Ovary (tissue), 9 donors: Measurements from ENCODE around the gene CGNL1. TPM values are rescaled to one million over a fixed set of nuclear protein-coding genes. Genes with fewer than 3 reads are reported as not detected.

Experiments used
- DNase-seq, 5 donors: peaks; one replicate each; pipeline ENCODE4 v3.0.0-alpha.2; 2019 to 2020
- H3K27ac ChIP-seq, 2 donors: fragments of 200-600 bp; one replicate each; pipeline versions ENCODE4 v1.5.1 to v1.8.0; 2019 to 2022
- H3K27me3 ChIP-seq: fragments of 200-600 bp; one replicate; pipeline ENCODE4 v1.8.0; 2022
- H3K36me3 ChIP-seq: fragments of 200-600 bp; sonication (generic); one replicate; pipeline ENCODE4 v1.5.1; 2019
- H3K4me1 ChIP-seq: one replicate; pipeline ENCODE4 v1.8.1; 2013; ENCODE audit warnings: mild to moderate bottlenecking, moderate library complexity; ENCODE audit not compliant: insufficient read depth
- H3K4me3 ChIP-seq: fragments of 200-600 bp; sonication (generic); one replicate; pipeline ENCODE4 v1.5.1; 2017
- H3K9me3 ChIP-seq, 2 donors: fragments of 200-600 bp in 1 of 2; sonication (generic) in 1 of 2; one replicate each; pipeline versions ENCODE4 v1.5.1 to v1.8.1; 2013 to 2019; ENCODE audit warnings: mild to moderate bottlenecking in 1 of 2, moderate library complexity in 1 of 2
- EP300 ChIP-seq: sonication (generic); formaldehyde crosslinking; IDR thresholded peaks from one replicate; pipeline ENCODE4 v1.6.1; 2017; ENCODE audit warnings: antibody characterized with exemption
- POLR2A ChIP-seq: fragments of 450-650 bp; IDR thresholded peaks from one replicate; pipeline ENCODE4 v1.6.1; 2017; ENCODE audit warnings: antibody characterized with exemption, mild to moderate bottlenecking, moderate library complexity
- WGBS, 3 donors: extraction: QIAGEN DNeasy Blood & Tissue Kit in 1 of 3; methylation state at CpG; one replicate each; pipeline versions ENCODE4 v1.1.5 to v1.1.7; 2013 to 2017; 5-methylcytosine and 5-hydroxymethylcytosine counted together
- intact Hi-C, 4 donors: fragments of 100-400 bp; cut with DNase I; formaldehyde crosslinking; loops; one replicate each; pipeline versions ENCODE4 v1.11.0 to v1.15.1; 2022 to 2023
- polyA plus RNA-seq, 2 donors: library from polyadenylated mRNA; stranded (reverse); fragments of 200-250 nt in 1 of 2; fragments of 350-450 nt in 1 of 2; fragmentation: Illumina TruSeq in 1 of 2; extraction: RNeasy Lipid Tissue Mini Kit (QIAGEN cat#74804) in 1 of 2; gene quantifications; one replicate each; pipeline ENCODE4 v1.2.3, GENCODE V29; 2013 to 2014
- total RNA-seq, 7 donors: library from RNA; depleted of rRNA in 2 of 7; stranded (reverse); fragments of >200 nt in 2 of 7; fragmentation: NEBNext Ultra II Directional in 3 of 7; extraction: Animal tissue kit (Norgen Biotek cat#: 25700) in 3 of 7; gene quantifications; one replicate each; pipeline versions ENCODE4 v1.1.0 to v1.2.4, GENCODE V29; 2016 to 2023
- TF ChIP-seq, protein P1 (sequence below), 3 donors: fragments of 450-650 bp in 2 of 3; fragments of 200-600 bp in 1 of 3; IDR thresholded peaks; one replicate each; pipeline versions ENCODE4 v1.5.1 to v1.8.0; 2016 to 2022; ENCODE audit warnings: antibody characterized with exemption in 3 of 3, mild to moderate bottlenecking in 1 of 3
- donor health status: DM: no; HTN: no; CAD: no; lungs with moderate emphysema.
- donor health status: DM: no; HTN: no; CAD: no.
- donor health status: Bipolar disorder and iron deficiency.
- donor health status: DM: yes; HTN: yes; CAD: no.
- donor health status: DM: no; HTN: no; CAD: no.
- donor health status: DM: yes; HTN: yes; CAD: no.

Gene CGNL1
- total and polyA plus RNA-seq, 9 donors: 7.8 to 26.1 (median 13.6) TPM

DNA sequence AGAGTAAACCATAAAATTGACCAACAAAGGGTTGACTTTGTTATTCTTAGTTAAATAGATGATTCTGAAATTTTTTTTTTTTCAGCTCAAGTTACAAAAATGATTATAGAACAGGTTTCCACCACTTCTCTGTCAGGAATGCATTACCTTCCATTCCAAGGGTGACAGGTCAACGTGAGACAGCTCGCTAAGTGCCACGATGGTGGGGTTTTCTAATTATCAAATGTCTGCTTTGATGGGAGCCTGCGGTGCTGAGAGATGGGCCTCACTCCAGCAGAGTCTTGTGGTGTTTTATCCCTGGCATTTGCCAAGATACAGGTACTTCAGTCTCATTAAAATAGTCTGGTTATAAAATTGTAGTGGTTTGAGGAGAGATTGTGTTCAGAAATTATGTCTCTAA, 80.3 kb downstream of the CGNL1 start:
- TF ChIP-seq POLR2A (no peak), EP300 (no peak)
- TF ChIP-seq, protein P1, sequence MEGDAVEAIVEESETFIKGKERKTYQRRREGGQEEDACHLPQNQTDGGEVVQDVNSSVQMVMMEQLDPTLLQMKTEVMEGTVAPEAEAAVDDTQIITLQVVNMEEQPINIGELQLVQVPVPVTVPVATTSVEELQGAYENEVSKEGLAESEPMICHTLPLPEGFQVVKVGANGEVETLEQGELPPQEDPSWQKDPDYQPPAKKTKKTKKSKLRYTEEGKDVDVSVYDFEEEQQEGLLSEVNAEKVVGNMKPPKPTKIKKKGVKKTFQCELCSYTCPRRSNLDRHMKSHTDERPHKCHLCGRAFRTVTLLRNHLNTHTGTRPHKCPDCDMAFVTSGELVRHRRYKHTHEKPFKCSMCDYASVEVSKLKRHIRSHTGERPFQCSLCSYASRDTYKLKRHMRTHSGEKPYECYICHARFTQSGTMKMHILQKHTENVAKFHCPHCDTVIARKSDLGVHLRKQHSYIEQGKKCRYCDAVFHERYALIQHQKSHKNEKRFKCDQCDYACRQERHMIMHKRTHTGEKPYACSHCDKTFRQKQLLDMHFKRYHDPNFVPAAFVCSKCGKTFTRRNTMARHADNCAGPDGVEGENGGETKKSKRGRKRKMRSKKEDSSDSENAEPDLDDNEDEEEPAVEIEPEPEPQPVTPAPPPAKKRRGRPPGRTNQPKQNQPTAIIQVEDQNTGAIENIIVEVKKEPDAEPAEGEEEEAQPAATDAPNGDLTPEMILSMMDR (IDR thresholded peaks at IDR 0.05): no peak
- H3K27me3 ChIP-seq: no peaks in the 10 kb centered on the region
- H3K9me3 ChIP-seq: no peaks in the 10 kb centered on the region
- 86 to 89% (median 87%) methylated on average over 4 of the region's 4 CpGs for WGBS, 3 donors
- H3K36me3 ChIP-seq: no peaks in the 10 kb centered on the region
- H3K4me1 ChIP-seq: no peaks in the 10 kb centered on the region
- no peak overlapping the region for H3K4me3 ChIP-seq
- DNase-seq: no peak
- intact Hi-C loops: no loop called here
- no peak overlapping the region for H3K27ac ChIP-seq

DNA sequence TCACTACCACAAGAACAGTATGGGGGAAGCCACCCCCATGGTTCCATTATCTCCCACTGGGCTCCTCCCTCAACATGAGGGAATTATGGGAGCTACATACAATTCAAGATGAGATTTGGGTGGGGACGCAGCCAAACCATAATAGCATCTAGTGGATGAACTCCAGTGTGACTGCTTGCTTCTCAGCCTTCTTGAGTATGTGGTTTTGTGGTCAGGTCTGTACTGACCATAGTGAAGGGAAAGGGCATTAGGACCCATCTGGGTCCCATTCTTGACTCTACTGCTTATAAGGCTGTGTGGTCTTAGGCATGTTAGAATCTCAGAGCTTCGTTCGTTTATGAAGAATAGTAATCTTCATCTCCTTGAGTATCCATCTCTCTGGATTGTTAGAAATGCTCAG, 81.4 kb downstream of the CGNL1 start:
- intact Hi-C loops: no loop called here
- H3K9me3 ChIP-seq: no peaks in the 10 kb centered on the region
- no peak overlapping the region for H3K4me3 ChIP-seq
- no peak for DNase-seq
- no peaks in the 10 kb centered on the region for H3K27me3 ChIP-seq
- whole genome bisulfite sequencing, 3 donors: 59 to 62% (median 60%) methylated on average over 3 of the region's 3 CpGs
- H3K4me1 ChIP-seq: no peaks in the 10 kb centered on the region
- TF ChIP-seq POLR2A (no peak), EP300 (no peak)
- TF ChIP-seq, protein P1 (IDR thresholded peaks at IDR 0.05): no peak
- H3K27ac ChIP-seq: no peak overlapping the region
- no peaks in the 10 kb centered on the region for H3K36me3 ChIP-seq

DNA sequence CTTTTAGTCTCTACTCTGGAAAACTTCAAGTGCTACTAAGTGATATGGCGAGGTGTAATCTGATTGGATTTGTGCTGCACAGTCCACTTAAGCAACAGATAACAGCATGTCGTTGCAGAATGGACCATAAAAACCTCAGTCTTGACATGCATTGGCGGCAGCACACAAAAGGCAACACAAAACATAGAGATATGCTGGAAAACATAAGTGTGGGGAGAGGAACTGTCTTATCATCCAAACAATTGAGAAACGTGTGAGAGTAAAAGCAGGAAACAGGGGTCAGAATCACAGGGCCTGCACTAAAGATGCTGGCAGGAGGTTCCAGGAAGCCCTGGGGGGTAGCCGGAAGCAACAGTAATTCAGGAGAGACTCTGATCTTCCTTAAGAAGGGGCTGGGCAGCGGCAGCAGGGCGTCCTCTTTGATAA, 82.1 kb downstream of the CGNL1 start:
- no peak for DNase-seq
- Histone ChIP-seq H3K4me1 (no peaks in the 10 kb centered on the region), H3K4me3 (no peak overlapping the region), H3K27me3 (no peaks in the 10 kb centered on the region), H3K36me3 (no peaks in the 10 kb centered on the region), H3K9me3 (no peaks in the 10 kb centered on the region), H3K27ac (no peak overlapping the region)
- WGBS, 3 donors: 29 to 45% (median 31%) methylated on average over 7 of the region's 7 CpGs
- no peak for TF ChIP-seq EP300
- TF ChIP-seq, protein P1 (IDR thresholded peaks at IDR 0.05): no peak
- TF ChIP-seq POLR2A: no peak
- intact Hi-C loops: no loop called here

DNA sequence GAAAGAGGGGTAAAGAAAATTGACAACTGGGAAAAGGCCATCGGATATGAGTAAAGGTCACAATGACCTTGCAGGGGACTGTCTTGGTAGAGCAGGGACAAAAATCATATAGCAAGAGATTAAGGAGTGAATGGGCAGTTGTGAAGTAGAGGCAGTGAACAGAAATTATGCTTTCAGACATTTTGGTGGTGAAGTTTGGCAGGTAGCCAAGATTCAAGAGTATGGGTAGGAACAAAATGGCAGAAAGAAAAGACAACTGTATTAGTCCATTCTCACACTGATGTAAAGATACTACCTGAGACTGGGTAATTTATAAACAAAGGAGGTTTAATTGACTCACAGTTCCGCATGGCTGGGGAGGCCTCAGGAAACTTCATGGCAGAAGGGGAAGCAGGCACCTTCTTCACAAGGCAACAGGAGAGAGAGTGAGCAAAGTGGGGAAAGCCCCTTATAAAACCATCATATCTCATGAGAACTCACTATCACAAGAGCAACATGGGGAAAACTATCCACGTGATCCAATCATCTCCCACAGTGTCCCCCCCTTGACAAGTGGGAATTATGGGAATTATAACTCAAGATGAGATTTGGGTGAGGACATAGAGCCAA, 84.0 kb downstream of the CGNL1 start:
- Histone ChIP-seq H3K36me3 (no peaks in the 10 kb centered on the region), H3K4me1 (no peaks in the 10 kb centered on the region), H3K27ac (no peak overlapping the region), H3K9me3 (no peaks in the 10 kb centered on the region), H3K27me3 (no peaks in the 10 kb centered on the region), H3K4me3 (no peak overlapping the region)
- 92 to 97% (median 94%) methylated on average over 3 of the region's 3 CpGs for WGBS, 3 donors
- intact Hi-C loops: loop anchor here in 1 of 4 donors (10.0 kb wide), 1 partner anchor 96 kb away; no protein-coding TSS in a partner anchor
- TF ChIP-seq EP300 (no peak), POLR2A (no peak)
- TF ChIP-seq, protein P1 (IDR thresholded peaks at IDR 0.05): no peak
- DNase-seq: no peak
